ENCODE results near the gene MED13L.
A peak's percentile ranks its signal among the peaks of the same experiment; 100 is the strongest.

MED13L gene

DNA sequence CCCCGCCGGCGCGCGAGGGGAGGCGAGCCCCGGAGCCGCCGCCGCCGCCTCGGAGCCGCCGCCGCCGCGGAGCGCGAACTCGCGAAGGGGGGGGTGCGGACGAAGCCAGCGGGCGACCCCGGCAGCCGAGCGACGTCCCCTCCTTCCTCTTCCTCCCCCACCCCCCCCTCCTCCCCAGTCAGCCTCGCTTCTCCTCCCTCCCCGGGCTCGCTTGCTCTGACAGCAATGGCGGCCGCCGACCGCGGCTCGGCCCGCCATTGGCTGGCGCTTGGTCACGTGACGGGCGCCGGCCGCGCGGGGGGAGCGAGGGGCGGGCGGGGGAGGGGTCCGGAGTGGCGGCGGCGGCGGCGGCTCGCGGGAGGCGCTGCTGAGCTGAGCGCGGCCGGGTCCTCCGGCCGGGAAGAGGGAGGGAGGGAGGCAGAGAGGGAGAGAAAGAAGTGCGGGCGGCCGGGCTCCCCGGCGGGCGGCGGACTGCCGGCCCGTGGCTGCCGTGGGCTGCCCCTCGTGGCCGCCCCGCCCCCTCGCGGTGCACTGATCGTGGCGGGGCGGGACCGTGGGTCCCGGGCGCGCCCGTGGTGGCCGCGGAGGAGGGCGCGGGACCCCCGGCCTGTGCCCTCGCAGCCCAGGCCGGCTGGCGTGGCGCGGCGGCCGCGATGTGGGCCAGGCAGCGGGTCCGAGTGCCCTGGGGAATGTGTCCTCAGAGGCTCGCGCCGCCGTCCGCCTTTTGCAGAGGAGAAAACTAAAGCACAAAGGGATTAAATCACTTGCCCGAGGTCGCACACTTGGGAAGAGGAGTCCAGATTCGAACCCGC is at the start of gene MED13L:
Gene MED13L (minus strand): TSS at position 227 of the 812 bp plus-strand sequence. CDS start 562 bp downstream, outside the sequence.
- no peak for DNase-seq

- no peak for DNase-seq
Observed at GRCh38 chr12:116325336-116325664, 47.8 kb upstream of the MED13L start.

- DNase-seq = peak; percentile 16
Observed at GRCh38 chr12:116324654-116325335, 47.3 kb upstream of the MED13L start.

GRCh38 chr12:116323406-116324386 is 46.2 kb upstream of the MED13L start:
- DNase-seq = no peak

DNA sequence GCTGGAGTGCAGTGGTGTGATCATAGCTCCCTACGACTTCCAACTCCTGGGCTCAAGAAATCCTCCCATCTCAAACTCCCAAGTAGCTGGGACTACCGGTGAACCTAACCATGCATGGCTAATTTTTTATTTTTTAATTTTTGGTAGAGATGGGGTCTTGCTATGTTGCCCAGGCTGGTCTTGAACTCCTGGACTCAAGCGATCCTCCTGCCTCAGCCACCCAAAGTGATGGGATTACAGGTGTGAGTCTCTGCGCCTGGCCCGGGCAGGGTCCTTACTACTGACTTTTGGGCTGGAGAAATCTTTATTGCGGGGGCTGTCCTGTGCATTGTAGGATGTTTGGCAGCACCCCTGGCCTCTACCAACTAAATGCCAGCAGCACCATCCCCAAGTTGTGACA is 44.4 kb upstream of the MED13L start:
- DNase-seq = no peak

GRCh38 chr12:116320791-116321217 is 43.3 kb upstream of the MED13L start:
- no peak for DNase-seq

DNA sequence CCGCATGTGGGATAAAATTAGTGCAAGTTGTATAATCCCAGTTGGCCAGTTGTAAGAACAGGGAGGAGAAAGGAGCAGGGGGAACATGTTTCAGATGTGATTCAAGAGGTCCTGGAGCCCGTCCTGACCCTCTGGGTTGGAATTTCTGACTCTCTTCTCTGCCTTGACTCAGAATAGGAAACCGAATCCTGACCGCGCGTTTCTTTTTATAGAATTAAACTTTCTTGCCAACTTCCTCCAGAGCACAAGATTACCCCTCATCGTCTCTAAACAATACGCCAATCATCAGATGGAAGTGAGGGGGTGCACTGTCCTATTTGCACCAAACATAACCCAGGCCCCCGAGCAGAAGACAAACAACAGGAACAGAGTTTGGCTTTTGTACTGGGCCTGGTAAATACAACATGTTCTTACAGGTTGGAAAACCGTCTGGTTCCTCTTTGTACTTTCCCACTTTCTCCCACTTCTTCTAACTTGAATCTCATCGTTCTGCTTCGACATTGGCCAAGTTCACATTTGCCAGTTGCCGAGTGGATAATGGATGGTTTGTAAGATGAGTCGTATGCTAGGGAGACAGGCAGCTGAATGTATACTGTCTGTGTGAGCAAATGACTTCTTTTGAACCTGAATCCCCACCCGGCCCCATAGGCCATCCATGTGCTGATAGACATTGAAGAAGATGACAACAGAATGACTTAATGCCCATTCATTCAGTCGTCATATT is 42.6 kb upstream of the MED13L start:
- peak; percentile 35 for DNase-seq

GRCh38 chr12:116319233-116319897 is 41.9 kb upstream of the MED13L start:
- DNase-seq = no peak

DNA sequence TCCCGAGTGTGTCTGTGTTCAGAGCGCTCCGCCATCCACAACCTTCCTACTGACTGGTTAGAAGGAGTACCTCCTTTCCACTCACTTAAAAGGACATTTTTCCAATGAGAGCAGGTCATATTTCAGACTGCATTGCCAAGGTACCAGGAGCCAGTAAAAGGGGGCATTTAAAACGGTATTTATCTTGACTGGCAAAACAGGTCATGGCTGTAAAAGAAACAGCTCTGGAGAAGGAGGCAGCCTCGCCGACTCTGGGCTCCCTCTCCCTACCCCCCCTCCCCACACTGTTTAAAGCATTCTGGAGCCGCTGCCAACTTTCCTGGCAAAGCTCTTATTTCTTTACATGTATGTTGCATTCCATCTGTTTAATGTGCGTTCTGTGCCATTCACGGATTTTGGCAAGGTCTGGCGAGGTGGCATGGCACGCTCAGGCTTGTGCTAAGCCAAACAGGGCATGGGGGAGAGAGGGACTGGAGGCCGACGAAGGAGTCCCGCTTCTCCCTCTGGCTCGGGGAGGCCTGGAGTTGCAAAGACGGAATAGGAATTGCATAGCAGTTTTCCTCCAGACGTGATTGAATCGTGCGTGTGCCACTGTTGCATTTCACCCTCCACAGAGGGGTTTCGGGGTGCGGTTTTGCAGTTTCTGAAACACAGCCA is 41.2 kb upstream of the MED13L start:
- no peak for DNase-seq

- no peak for DNase-seq
Observed at GRCh38 chr12:116317986-116318575, 40.6 kb upstream of the MED13L start.

- DNase-seq = no peak
Observed at GRCh38 chr12:116317139-116317538, 39.6 kb upstream of the MED13L start.

DNA sequence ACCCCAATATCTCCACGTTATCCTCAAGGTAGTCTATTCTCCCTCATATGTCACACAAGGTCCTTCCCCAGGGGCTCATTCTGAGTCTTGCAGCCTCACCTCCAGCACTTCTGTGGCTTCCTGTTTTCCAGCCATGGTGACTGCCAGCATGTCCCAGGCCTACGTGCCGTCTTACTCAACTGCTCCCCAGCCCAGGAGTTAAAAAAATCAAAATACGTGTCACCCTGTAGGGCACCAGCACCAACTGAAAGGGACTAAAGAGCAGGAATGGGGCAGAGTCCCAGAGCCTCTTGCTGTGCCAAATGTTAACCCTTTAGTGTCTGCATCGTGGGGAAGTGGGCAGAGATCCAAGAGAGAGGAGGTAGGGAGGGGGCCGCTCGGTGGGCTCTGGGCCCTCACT is 37.0 kb upstream of the MED13L start:
- DNase-seq = no peak

DNA sequence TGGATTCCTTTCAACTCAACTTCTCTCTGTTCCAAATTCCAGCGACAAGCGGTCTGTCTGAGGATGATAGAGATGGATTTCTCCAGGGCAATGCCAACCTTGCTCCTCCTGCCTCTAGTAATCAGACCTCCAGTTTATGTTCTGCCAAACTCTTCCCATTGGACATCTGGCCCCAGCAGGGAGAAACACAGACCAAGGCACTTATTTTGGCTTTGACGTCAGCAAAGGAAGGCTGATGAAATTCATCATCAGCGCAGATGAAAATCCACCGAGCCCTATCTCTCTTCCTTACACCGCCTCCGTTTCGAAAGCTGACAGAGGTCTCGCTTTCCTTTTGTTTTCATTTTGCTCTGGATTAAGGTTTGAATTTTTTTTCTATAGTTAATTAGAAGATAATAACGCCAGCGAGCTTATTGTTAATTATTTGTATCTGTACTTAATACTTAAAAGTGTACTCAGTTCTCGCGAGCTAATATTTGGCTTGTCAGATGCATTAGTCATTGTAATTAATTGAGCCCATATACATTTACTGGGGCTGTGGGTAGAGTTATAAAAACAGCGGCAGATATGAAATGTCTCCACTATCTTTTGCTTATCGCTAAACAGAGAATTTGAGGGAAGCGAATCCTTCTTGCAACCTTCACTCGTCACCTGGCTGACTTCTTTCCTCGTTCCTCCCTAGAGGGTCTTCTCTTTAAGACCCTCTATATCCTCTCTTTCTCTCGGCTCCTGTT is 35.9 kb upstream of the MED13L start:
- DNase-seq = no peak

DNA sequence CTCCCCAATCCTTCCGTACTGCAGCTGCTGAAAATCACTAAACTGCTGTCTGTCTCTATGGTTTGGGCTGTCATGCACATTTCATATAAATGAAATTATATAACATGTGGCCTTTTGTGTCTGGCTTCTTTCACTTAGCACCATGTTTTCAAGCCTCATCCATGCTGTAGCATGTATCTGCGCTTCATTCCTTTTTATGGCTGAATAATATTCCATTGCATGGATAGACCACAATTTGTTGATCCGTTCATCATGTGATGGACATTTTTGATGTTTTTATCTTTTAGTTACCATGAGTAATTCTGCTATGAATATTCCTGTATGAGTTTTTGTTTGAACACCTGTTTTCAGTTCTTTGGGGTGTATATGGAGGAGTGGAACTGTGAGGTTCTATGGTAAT is 32.6 kb upstream of the MED13L start:
- DNase-seq = no peak

GRCh38 chr12:116309343-116309742 is 31.9 kb upstream of the MED13L start:
- DNase-seq = no peak

- DNase-seq = no peak
Observed at GRCh38 chr12:116308647-116309046, 31.2 kb upstream of the MED13L start.

DNA sequence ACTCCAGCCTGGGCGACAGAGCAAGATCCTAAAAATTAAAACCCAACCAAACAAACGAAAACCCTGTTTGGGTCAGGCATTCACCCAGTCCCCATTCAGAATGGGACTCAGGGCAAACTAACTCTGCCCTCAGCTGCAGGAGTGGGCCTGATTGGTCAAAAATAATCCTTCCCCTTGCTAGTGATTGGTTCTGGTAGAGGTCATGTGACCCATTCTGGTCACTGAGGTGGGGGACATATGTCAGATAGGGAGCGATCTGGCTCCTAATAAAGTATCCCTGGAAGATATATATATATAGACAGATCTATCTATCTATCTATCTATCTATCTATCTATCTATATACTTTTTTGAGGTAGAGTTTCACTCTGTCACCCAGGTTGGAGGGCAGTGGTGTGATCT is 29.5 kb upstream of the MED13L start:
- DNase-seq = no peak

DNA sequence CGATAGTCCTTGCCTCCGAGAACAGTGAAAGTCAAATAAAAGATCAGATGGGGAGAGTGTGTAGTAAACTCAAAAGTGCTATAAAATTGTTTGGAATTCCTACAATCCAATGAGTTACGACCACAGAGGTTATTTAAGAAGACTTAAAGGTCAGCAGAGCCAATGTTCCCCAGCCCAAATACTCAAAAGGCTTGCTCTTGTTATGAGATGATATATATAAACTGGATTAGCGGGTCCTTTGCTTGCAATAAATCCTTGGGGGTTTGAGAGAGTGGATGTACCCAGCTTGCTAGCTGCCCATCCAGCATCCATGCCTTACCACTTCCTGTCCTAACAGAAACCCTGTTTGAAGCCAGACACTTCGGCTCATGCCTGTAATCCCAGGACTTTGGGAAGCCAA is 29.0 kb upstream of the MED13L start:
- DNase-seq = no peak

GRCh38 chr12:116304621-116305020 is 27.1 kb upstream of the MED13L start:
- no peak for DNase-seq

GRCh38 chr12:116303929-116304328 is 26.4 kb upstream of the MED13L start:
- peak; percentile 58 for DNase-seq

All from SIG-M5 (cell line).